Measurements from ENCODE around the gene POLQ.

POLQ gene

DNA sequence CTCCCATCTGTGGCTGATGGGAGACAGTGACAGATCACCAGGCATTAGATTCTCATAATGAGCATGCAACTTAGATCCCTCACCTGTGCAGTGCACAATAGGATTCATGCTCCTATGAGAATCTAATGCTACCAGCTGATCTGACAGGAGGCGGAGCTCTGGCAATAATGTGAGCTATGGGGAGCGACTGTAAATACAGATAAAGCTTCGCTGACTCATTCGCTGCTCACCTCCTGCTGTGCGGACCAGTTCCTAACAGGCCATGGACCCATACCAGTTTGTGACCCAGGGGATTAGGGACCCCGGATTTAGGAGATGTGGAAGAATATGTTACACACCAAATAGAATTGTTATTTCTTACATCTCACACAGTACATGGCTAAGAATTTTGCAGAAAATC, 28.7 kb upstream of the POLQ start:
- POLR2A ChIA-PET = no interaction called here
- no peak for DNase-seq (ENCODE audit: low read depth, low spot score)
- CTCF ChIA-PET = interaction anchor here (0.6 kb wide), 2 partner anchors 76 to 92 kb away, joined by 3 read pairs; no protein-coding TSS in a partner anchor
- no peak overlapping the region for H3K4me3 ChIP-seq (ENCODE audit: low read depth, low read length)
- TF ChIP-seq, protein P1, sequence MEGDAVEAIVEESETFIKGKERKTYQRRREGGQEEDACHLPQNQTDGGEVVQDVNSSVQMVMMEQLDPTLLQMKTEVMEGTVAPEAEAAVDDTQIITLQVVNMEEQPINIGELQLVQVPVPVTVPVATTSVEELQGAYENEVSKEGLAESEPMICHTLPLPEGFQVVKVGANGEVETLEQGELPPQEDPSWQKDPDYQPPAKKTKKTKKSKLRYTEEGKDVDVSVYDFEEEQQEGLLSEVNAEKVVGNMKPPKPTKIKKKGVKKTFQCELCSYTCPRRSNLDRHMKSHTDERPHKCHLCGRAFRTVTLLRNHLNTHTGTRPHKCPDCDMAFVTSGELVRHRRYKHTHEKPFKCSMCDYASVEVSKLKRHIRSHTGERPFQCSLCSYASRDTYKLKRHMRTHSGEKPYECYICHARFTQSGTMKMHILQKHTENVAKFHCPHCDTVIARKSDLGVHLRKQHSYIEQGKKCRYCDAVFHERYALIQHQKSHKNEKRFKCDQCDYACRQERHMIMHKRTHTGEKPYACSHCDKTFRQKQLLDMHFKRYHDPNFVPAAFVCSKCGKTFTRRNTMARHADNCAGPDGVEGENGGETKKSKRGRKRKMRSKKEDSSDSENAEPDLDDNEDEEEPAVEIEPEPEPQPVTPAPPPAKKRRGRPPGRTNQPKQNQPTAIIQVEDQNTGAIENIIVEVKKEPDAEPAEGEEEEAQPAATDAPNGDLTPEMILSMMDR (IDR thresholded peaks at IDR 0.05; ENCODE audit: insufficient read depth, low read length, missing control alignments) = no peak

- POLR2A ChIA-PET = no interaction called here
- TF ChIP-seq, protein P1 (IDR thresholded peaks at IDR 0.05; ENCODE audit: insufficient read depth, low read length, missing control alignments) = no peak
- no peak for DNase-seq (ENCODE audit: low read depth, low spot score)
- CTCF ChIA-PET = no interaction called here
- no peak within 1 kb of the TSS for H3K4me3 ChIP-seq (ENCODE audit: low read depth, low read length)
Observed at GRCh38 chr3:121567649-121568048, 21.9 kb upstream of the POLQ start, which contains the start of gene ARGFX. ARGFX (plus strand) TSS chr3:121567949; CDS start chr3:121570714, 2,765 bp downstream.

DNA sequence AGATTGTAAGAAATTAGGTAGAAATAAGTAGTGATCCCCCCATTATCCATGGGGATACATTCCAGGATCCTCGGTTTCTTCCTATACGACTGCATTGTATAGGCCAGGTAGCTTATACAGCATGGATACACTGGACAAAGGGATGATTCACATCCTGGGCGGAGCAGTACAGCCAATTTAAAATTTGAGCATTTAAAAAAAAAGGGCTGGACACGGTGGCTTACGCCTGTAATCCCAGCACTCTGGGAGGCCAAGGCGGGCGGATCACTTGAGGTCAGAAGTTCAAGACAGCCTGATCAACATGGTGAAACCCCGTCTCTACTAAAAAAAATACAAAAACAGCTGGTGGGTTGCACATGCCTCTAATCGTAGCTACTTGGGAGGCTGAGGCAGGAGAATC, 21.0 kb upstream of the POLQ start:
- H3K4me3 ChIP-seq (ENCODE audit: low read depth, low read length) = no peak overlapping the region
- CTCF ChIA-PET = no interaction called here
- POLR2A ChIA-PET = no interaction called here
- TF ChIP-seq, protein P1 (IDR thresholded peaks at IDR 0.05; ENCODE audit: insufficient read depth, low read length, missing control alignments) = no peak
- no peak for DNase-seq (ENCODE audit: low read depth, low spot score)

DNA sequence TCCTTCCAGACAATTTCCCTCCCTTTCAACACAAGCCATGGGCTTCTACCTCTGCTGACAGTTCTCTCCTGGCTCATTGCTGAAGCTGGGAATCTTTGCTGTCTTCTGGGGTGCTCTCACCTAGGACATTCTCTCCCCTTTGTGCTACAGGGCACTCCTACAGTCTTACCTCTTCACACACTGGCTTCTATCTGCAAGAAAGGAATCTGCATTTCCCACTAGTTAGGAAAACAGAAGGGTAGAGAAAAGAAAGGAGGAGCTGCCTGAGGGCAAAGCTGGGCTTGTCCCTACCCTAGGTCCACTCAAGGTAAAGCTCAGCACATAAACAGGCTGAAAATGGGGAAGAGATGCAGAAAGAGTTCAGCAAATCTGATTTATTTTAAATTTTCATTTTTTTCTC, 16.4 kb upstream of the POLQ start:
- TF ChIP-seq, protein P1 (IDR thresholded peaks at IDR 0.05; ENCODE audit: insufficient read depth, low read length, missing control alignments) = no peak
- POLR2A ChIA-PET = no interaction called here
- CTCF ChIA-PET = interaction anchor here (0.8 kb wide), 1 partner anchor 16 kb away, joined by 5 read pairs; no protein-coding TSS in a partner anchor
- no peak for DNase-seq (ENCODE audit: low read depth, low spot score)
- H3K4me3 ChIP-seq (ENCODE audit: low read depth, low read length) = no peak overlapping the region

DNA sequence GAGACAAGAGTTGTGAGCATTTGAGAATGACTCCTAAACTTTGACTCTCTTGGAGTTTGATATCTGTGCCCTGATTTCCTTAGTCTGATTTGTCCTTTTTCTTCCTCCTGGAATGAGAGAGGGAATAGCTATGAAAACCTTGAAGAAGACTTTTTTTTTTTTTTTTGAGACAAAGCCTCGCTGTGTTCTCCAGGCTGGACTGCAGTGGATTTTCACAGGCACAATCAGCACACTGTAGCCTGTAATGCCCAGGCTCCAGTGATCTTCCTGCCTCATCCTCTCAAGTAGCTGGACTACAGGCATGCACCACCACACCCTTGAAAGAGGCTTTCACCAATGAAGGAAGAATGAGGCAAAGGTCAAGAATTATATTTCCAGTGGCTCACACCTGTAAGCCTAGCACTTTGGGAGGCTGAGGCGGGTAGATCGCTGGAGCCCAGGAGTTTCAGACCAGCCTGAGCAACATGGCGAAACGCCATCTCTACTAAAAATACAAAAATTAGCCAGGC, 11.7 kb upstream of the POLQ start:
- CTCF ChIA-PET = interaction anchor here (1.2 kb wide), 1 partner anchor 10 kb away, joined by 3 read pairs; no protein-coding TSS in a partner anchor
- H3K4me3 ChIP-seq (ENCODE audit: low read depth, low read length) = no peak overlapping the region
- POLR2A ChIA-PET = no interaction called here
- no peak for DNase-seq (ENCODE audit: low read depth, low spot score)
- TF ChIP-seq, protein P1 (IDR thresholded peaks at IDR 0.05; ENCODE audit: insufficient read depth, low read length, missing control alignments) = no peak

DNA sequence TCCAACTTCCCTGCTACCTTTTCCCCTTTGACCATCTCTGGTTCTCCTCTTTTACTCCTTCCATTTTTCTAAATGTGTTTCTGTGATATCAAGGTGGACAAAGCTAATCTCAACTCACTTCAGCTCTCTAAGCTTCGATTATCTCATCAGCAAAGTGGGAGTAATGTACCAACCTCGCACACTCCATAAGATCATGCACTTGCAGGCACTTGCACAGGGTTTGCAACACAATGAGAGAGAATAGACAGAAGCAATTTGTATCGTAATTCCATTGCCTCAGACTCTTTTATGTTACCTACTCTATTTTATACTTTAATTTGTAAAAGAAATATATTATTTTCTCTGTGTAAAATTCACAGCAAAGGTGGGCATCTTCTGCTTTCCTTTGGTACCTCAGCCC, 7.0 kb upstream of the POLQ start:
- no peak for DNase-seq (ENCODE audit: low read depth, low spot score)
- ChIA-PET POLR2A (no interaction called here), CTCF (no interaction called here)
- no peak overlapping the region for H3K4me3 ChIP-seq (ENCODE audit: low read depth, low read length)
- TF ChIP-seq, protein P1 (IDR thresholded peaks at IDR 0.05; ENCODE audit: insufficient read depth, low read length, missing control alignments) = no peak
